Smooth muscle cell (in vitro differentiated cells): Measurements from ENCODE around the gene PTGER3. TPM values are rescaled to one million over a fixed set of nuclear protein-coding genes. Genes with fewer than 3 reads are reported as not detected.

Experiments used
- DNase-seq: peaks from one replicate; lab custom pipeline; 2025; ENCODE audit not compliant: unreplicated experiment; lab: John Stamatoyannopoulos, UW
- H2AFZ ChIP-seq: fragments of 200-600 bp; sonication (generic); 2 replicates; pipeline ENCODE4 v1.6.0; 2016; ENCODE audit warnings: antibody characterized with exemption, low read depth, mild to moderate bottlenecking
- H3F3A ChIP-seq: fragments of 200-600 bp; sonication (generic); 2 replicates; pipeline ENCODE4 v1.6.0; 2017; ENCODE audit warnings: antibody characterized with exemption, low read depth
- H3K27ac ChIP-seq: fragments of 200-600 bp; sonication (generic); 2 replicates; pipeline ENCODE4 v1.5.1; 2016; ENCODE audit warnings: low read depth, mild to moderate bottlenecking
- H3K27me3 ChIP-seq: fragments of 200-600 bp; sonication (generic); 2 replicates; pipeline ENCODE4 v1.6.1; 2016; ENCODE audit warnings: low read depth, mild to moderate bottlenecking
- H3K36me3 ChIP-seq: fragments of 200-600 bp; sonication (generic); 2 replicates; pipeline ENCODE4 v1.5.1; 2016; ENCODE audit warnings: low read depth
- H3K4me1 ChIP-seq: fragments of 200-600 bp; sonication (generic); 2 replicates; pipeline ENCODE4 v1.5.1; 2016; ENCODE audit warnings: low read depth
- H3K4me2 ChIP-seq: fragments of 200-600 bp; sonication (generic); 2 replicates; pipeline ENCODE4 v1.6.0; 2016; ENCODE audit warnings: mild to moderate bottlenecking
- H3K4me3 ChIP-seq: fragments of 200-600 bp; sonication (generic); 2 replicates; pipeline ENCODE4 v1.5.1; 2016; ENCODE audit warnings: mild to moderate bottlenecking
- H3K79me2 ChIP-seq: fragments of 200-600 bp; sonication (generic); 2 replicates; pipeline ENCODE4 v1.6.0; 2016; ENCODE audit warnings: low read depth, mild to moderate bottlenecking
- H3K9ac ChIP-seq: fragments of 200-600 bp; sonication (generic); 2 replicates; pipeline ENCODE4 v1.6.0; 2016; ENCODE audit warnings: low read depth
- H3K9me3 ChIP-seq: fragments of 200-600 bp; sonication (generic); replicated peaks from 2 replicates; pipeline ENCODE4 v1.5.1; 2016; ENCODE audit warnings: low read depth
- H4K20me1 ChIP-seq: fragments of 200-600 bp; sonication (generic); 2 replicates; pipeline ENCODE4 v1.6.0; 2016; ENCODE audit warnings: low read depth
- WGBS: methylation state at CpG from one replicate; pipeline ENCODE4 v1.1.7; 2016; ENCODE audit warnings: low lambda C conversion rate; 5-methylcytosine and 5-hydroxymethylcytosine counted together
- polyA plus RNA-seq: library from polyadenylated mRNA; unstranded; fragments of >200 nt; fragmentation: Nextera tagmentation; extraction: Ambion mirVana; gene quantifications from 2 replicates; pipeline ENCODE4 v1.2.1, GENCODE V29; 2016
- total RNA-seq: library from RNA; depleted of rRNA; stranded (reverse); fragments of >200 nt; gene quantifications from 2 replicates; pipeline ENCODE4 v1.2.3, GENCODE V29; 2014
- TF ChIP-seq, protein P1 (sequence below): fragments of 200-600 bp; sonication (generic); IDR thresholded peaks from 2 replicates; pipeline ENCODE4 v1.5.1; 2017; ENCODE audit warnings: borderline replicate concordance, mild to moderate bottlenecking, antibody characterized with exemption; ENCODE audit not compliant: insufficient read depth, poor library complexity, severe bottlenecking

The PTGER3 gene
- total and polyA plus RNA-seq, 2 experiments from 2014 or later, result 0.37 to 2.7 TPM

DNA sequence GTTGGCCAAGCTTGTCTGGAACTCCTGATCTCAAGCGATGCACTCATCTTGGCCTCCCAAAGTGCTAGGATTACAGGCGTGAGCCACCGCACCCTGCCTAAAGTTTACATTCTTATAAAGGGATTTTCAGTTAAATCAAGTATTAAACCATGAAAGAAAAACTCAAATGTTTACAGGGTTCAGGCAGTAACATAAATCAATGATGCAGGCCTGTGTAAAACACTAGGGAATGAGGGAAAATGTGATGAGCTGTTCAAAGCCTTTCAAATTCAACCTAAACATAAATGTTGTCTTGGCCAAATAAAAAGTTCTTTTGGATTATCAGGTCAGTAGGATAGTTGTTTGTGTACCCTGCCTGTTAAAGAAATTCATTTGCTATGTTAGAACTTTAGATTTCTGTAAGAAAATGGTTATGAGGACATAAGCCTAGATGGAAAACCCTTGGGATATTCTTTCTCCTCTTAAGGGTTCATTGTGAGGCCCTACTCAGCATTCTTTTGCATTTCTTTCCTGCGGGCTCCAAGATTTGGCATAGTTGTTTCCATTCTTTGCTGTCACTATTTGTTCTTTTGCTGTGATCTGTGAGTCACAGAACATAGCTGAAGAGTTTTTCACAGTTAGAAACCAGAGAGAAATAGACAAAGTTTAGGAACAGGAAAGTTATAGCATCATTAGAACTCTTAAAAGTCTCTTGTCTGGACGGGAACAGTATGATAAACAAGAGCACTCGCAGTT lies 42.1 kb upstream of the PTGER3 start:
- WGBS, result 73% methylated on average over 6 of the region's 6 CpGs
- H3K9me3 ChIP-seq, result no peaks in the 10 kb centered on the region
- H2AFZ ChIP-seq, result no peak overlapping the region
- no peaks in the 10 kb centered on the region for H3F3A ChIP-seq
- TF ChIP-seq, protein P1, sequence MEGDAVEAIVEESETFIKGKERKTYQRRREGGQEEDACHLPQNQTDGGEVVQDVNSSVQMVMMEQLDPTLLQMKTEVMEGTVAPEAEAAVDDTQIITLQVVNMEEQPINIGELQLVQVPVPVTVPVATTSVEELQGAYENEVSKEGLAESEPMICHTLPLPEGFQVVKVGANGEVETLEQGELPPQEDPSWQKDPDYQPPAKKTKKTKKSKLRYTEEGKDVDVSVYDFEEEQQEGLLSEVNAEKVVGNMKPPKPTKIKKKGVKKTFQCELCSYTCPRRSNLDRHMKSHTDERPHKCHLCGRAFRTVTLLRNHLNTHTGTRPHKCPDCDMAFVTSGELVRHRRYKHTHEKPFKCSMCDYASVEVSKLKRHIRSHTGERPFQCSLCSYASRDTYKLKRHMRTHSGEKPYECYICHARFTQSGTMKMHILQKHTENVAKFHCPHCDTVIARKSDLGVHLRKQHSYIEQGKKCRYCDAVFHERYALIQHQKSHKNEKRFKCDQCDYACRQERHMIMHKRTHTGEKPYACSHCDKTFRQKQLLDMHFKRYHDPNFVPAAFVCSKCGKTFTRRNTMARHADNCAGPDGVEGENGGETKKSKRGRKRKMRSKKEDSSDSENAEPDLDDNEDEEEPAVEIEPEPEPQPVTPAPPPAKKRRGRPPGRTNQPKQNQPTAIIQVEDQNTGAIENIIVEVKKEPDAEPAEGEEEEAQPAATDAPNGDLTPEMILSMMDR, result no peak
- H4K20me1 ChIP-seq, result no peaks in the 10 kb centered on the region
- peaks cover 13% of the 10 kb centered on the region for H3K27me3 ChIP-seq
- H3K4me2 ChIP-seq, result no peak overlapping the region
- H3K36me3 ChIP-seq, result no peaks in the 10 kb centered on the region
- no peak overlapping the region for H3K27ac ChIP-seq
- H3K4me1 ChIP-seq, result no peaks in the 10 kb centered on the region
- no peak overlapping the region for H3K9ac ChIP-seq
- DNase-seq, result no peak
- no peak overlapping the region for H3K4me3 ChIP-seq
- no peaks in the 10 kb centered on the region for H3K79me2 ChIP-seq

DNA sequence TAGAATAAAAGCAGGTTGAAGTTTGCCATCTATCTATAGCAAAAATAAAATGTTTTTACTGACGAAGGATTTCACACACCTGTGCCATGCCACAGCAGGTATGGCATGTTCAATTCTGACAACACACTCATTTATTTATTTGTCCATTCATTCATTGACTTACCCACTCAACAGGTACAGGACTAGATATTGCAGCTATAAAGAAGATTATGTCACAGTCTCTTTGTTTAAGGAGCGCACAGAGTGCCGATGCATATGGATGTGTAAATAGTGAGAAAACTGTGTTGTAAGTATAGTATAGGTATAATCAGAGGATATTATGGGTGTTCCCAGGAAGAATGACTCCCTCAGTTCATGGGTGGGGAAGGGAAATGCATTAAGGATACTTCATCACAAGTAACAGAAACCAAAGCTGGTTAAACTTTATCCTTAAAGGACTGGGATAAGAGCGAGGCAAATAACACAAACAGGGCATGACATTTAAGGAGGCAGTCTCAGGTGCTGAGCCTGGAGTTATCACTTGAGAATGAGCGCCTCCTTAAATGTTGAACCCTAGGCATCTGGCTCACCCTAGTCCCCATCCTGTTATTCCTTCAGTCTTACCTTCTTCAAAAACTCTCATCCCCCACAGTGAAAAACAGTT lies 41.1 kb upstream of the PTGER3 start:
- Histone ChIP-seq H3K9ac (no peak overlapping the region), H3K36me3 (no peaks in the 10 kb centered on the region), H3K27ac (no peak overlapping the region), H2AFZ (no peak overlapping the region), H3K9me3 (no peaks in the 10 kb centered on the region), H3K4me1 (no peaks in the 10 kb centered on the region), H3K4me2 (no peak overlapping the region), H3K4me3 (no peak overlapping the region), H3K79me2 (no peaks in the 10 kb centered on the region), H3F3A (no peaks in the 10 kb centered on the region), H4K20me1 (no peaks in the 10 kb centered on the region), H3K27me3 (peaks cover 13% of the 10 kb centered on the region)
- TF ChIP-seq, protein P1, result no peak
- no peak for DNase-seq
- WGBS, result 96% methylated on average over 5 of the region's 5 CpGs

DNA sequence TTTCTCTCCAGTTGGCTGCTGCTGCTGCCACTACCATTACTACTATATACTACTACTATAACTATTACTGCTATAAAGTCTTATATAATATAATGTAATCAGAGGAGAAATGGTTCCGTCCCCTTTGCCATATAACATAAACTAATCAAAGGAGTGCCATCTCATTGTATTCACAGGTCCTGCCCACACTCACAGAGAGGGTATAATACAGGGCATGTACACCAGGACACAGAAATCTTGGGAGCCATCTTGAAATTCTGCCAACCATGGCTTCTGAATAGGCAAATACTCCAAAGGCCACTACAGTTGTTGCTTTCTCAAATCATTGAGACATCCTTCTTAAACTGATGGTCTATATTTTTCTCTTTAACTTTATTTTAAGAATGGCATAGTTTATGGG lies 40.1 kb upstream of the PTGER3 start:
- Histone ChIP-seq H3K27ac (no peak overlapping the region), H3K36me3 (no peaks in the 10 kb centered on the region), H3K4me2 (no peak overlapping the region), H3F3A (no peaks in the 10 kb centered on the region), H3K4me3 (no peak overlapping the region), H3K79me2 (no peaks in the 10 kb centered on the region), H3K9me3 (no peaks in the 10 kb centered on the region), H3K4me1 (no peaks in the 10 kb centered on the region), H2AFZ (no peak overlapping the region), H3K27me3 (peaks cover 18% of the 10 kb centered on the region), H4K20me1 (no peaks in the 10 kb centered on the region), H3K9ac (no peak overlapping the region)
- WGBS, result 93% methylated on average over 1 of the region's 1 CpG
- TF ChIP-seq, protein P1, result no peak
- no peak for DNase-seq

DNA sequence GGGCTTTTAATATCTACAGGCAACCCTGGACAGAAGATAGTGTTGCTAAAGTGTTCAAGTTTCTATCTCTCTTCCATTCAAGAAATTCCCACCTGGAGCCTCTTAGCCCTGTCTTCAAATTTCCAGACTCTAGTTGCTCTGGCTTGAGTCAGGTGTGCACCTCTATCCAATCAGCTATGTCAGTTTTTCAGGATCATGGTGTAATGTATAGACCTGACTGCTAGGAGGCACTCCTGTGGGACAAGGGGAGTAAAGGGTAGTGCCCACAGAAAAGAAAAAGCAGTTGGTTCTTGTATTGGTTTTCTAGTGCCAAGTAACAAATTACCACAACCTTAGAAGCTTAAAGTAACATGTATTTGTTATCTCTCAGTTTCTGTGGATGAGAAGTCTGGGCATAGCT lies 39.4 kb upstream of the PTGER3 start:
- H3K27me3 ChIP-seq, result peaks cover 18% of the 10 kb centered on the region
- H3K4me1 ChIP-seq, result no peaks in the 10 kb centered on the region
- no peaks in the 10 kb centered on the region for H3K79me2 ChIP-seq
- DNase-seq, result no peak
- H3K4me2 ChIP-seq, result no peak overlapping the region
- H3K4me3 ChIP-seq, result no peak overlapping the region
- no peak overlapping the region for H3K27ac ChIP-seq
- no peak overlapping the region for H2AFZ ChIP-seq
- no peaks in the 10 kb centered on the region for H4K20me1 ChIP-seq
- no peaks in the 10 kb centered on the region for H3K9me3 ChIP-seq
- H3F3A ChIP-seq, result no peaks in the 10 kb centered on the region
- H3K36me3 ChIP-seq, result no peaks in the 10 kb centered on the region
- no peak overlapping the region for H3K9ac ChIP-seq
- TF ChIP-seq, protein P1, result no peak
